Tibial nerve (tissue), 3 donors: ENCODE results near the gene GNG10.

ENCODE experiments used
- POLR2A ChIP-seq, 2 donors: fragments of 450-650 bp; IDR thresholded peaks; one replicate each; pipeline ENCODE4 v1.6.1; 2017; ENCODE audit warnings: antibody characterized with exemption in 2 of 2, mild to moderate bottlenecking in 2 of 2, moderate library complexity in 2 of 2
- TF ChIP-seq, protein P1 (sequence below), 5 experiments: fragments of 200-600 bp in 3 of 5; fragments of 450-650 bp in 2 of 5; sonication (generic) in 3 of 5; IDR thresholded peaks; one replicate each; pipeline ENCODE4 v1.5.1; 2016 to 2019; ENCODE audit warnings: antibody characterized with exemption in 5 of 5, mild to moderate bottlenecking in 3 of 5, moderate library complexity in 2 of 5

DNA sequence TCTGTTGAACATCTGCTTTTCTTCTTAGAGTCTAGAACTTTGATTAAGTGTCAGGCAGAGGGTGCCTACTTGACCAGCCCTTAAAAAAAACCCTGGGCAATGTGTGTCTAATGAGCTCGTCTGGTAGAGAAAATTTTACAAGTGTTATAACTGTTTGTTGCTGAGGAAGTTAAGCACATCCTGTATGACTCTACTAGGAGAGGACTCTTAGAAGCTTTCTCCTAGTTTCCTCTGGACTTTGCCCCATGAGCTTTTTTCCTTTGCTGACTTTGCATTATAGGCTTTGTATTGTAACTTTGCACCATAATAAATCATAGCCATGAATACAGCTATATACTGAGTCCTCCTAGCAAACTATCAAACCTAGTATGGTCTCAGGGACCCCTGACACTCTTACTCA is 39.4 kb downstream of the GNG10 start:
- TF ChIP-seq, protein P1, sequence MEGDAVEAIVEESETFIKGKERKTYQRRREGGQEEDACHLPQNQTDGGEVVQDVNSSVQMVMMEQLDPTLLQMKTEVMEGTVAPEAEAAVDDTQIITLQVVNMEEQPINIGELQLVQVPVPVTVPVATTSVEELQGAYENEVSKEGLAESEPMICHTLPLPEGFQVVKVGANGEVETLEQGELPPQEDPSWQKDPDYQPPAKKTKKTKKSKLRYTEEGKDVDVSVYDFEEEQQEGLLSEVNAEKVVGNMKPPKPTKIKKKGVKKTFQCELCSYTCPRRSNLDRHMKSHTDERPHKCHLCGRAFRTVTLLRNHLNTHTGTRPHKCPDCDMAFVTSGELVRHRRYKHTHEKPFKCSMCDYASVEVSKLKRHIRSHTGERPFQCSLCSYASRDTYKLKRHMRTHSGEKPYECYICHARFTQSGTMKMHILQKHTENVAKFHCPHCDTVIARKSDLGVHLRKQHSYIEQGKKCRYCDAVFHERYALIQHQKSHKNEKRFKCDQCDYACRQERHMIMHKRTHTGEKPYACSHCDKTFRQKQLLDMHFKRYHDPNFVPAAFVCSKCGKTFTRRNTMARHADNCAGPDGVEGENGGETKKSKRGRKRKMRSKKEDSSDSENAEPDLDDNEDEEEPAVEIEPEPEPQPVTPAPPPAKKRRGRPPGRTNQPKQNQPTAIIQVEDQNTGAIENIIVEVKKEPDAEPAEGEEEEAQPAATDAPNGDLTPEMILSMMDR (IDR thresholded peaks at IDR 0.05), result no peak
- no peak for TF ChIP-seq POLR2A (IDR thresholded peaks at IDR 0.05)
